Neural progenitor cell (in vitro differentiated cells): ENCODE results near the gene HES3. TPM values are rescaled to one million over a fixed set of nuclear protein-coding genes. Genes with fewer than 3 reads are reported as not detected.

Experiments used
- DNase-seq: peaks from one replicate; pipeline ENCODE4 v3.0.0-alpha.2; 2016; ENCODE audit warnings: low spot score
- H2AFZ ChIP-seq: fragments of 200-600 bp; sonication (generic); replicated peaks from 2 replicates; pipeline ENCODE4 v1.6.1; 2016; ENCODE audit warnings: antibody characterized with exemption
- H3F3A ChIP-seq: fragments of 200-600 bp; sonication (generic); 2 replicates; pipeline ENCODE4 v1.6.1; 2016; ENCODE audit warnings: antibody characterized with exemption, low read depth
- H3K27ac ChIP-seq: fragments of 200-600 bp; sonication (generic); 2 replicates; pipeline ENCODE4 v1.5.1; 2016; ENCODE audit warnings: mild to moderate bottlenecking
- H3K27me3 ChIP-seq: fragments of 200-600 bp; sonication (generic); 2 replicates; pipeline ENCODE4 v1.6.1; 2016; ENCODE audit warnings: mild to moderate bottlenecking, moderate library complexity
- H3K36me3 ChIP-seq: fragments of 200-600 bp; sonication (generic); 2 replicates; pipeline ENCODE4 v1.5.1; 2016
- H3K4me1 ChIP-seq: fragments of 200-600 bp; sonication (generic); 2 replicates; pipeline ENCODE4 v1.6.1; 2016; ENCODE audit warnings: mixed run types
- H3K4me2 ChIP-seq: fragments of 200-600 bp; sonication (generic); 2 replicates; pipeline ENCODE4 v1.6.1; 2016
- H3K4me3 ChIP-seq: fragments of 200-600 bp; sonication (generic); 2 replicates; pipeline ENCODE4 v1.5.1; 2016
- H3K79me2 ChIP-seq: fragments of 200-600 bp; sonication (generic); 2 replicates; pipeline ENCODE4 v1.6.1; 2016; ENCODE audit warnings: low read depth
- H3K9ac ChIP-seq: fragments of 200-600 bp; sonication (generic); 2 replicates; pipeline ENCODE4 v1.6.1; 2016
- H3K9me3 ChIP-seq: fragments of 200-600 bp; sonication (generic); 2 replicates; pipeline ENCODE4 v1.5.1; 2016; ENCODE audit warnings: low read depth
- H4K20me1 ChIP-seq: fragments of 200-600 bp; sonication (generic); 2 replicates; pipeline ENCODE4 v1.6.1; 2016; ENCODE audit warnings: low read depth
- H3K27ac Mint-ChIP-seq: 3 replicates; pipeline ENCODE4 v1.8.0; 2021; ENCODE audit warnings: mixed read lengths
- H3K27me3 Mint-ChIP-seq: 2 replicates; pipeline ENCODE4 v1.8.0; 2022; ENCODE audit warnings: low read depth, mild to moderate bottlenecking, inconsistent platforms, moderate library complexity, mixed read lengths; ENCODE audit not compliant: insufficient read depth
- H3K36me3 Mint-ChIP-seq: 3 replicates; pipeline ENCODE4 v1.8.0; 2021; ENCODE audit warnings: mixed read lengths
- H3K4me1 Mint-ChIP-seq: 3 replicates; pipeline ENCODE4 v1.8.0; 2021; ENCODE audit warnings: mixed read lengths
- H3K4me3 Mint-ChIP-seq: 3 replicates; pipeline ENCODE4 v1.8.0; 2021; ENCODE audit warnings: mild to moderate bottlenecking, moderate library complexity, mixed read lengths
- H3K9me3 Mint-ChIP-seq: 3 replicates; pipeline ENCODE4 v1.8.0; 2020; ENCODE audit warnings: mixed read lengths
- EZH2 ChIP-seq: fragments of 200-600 bp; sonication (generic); IDR thresholded peaks from 2 replicates; pipeline ENCODE4 v1.6.1; 2017; ENCODE audit warnings: antibody characterized with exemption, mild to moderate bottlenecking, moderate library complexity
- EZH2phosphoT487 ChIP-seq: fragments of 200-600 bp; sonication (generic); IDR thresholded peaks from 2 replicates; pipeline ENCODE4 v1.6.1; 2017; ENCODE audit warnings: antibody characterized with exemption
- total RNA-seq: library from RNA; depleted of rRNA; stranded (reverse); fragments of >200 nt; gene quantifications from 2 replicates; pipeline ENCODE4 v1.2.3, GENCODE V29; 2015; ENCODE audit warnings: low replicate concordance
- TF ChIP-seq, protein P1 (sequence below): fragments of 200-600 bp; sonication (generic); IDR thresholded peaks from 2 replicates; pipeline ENCODE4 v1.5.1; 2017; ENCODE audit warnings: antibody characterized with exemption, mild to moderate bottlenecking

The HES3 gene
- total RNA-seq, 1 donor from 2014 or later, result 5.5 TPM

DNA sequence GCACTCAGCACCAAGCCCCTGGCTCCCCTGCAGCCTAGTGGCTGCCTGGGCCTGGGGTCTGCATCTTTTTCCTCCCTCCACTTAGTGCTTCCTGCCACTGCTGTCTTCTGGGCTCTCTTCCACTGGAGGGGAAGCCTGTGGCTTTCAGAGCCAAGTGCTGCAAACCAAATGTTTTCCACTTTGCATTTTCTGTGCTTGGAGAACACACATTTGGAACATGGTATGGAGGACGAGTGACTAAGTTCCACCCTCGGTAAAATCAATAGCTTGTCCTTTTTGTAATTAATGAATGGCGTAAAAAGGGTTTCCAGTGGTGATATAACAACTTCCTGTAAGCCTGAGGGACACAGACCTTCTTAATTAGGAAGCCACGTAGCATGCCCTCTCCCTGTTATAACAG, 27.0 kb downstream of the HES3 start:
- H4K20me1 ChIP-seq, result peaks cover 18% of the 10 kb centered on the region
- peaks cover 16% of the 10 kb centered on the region for H3F3A ChIP-seq
- DNase-seq, result no peak
- H3K27me3 ChIP-seq, result no peaks in the 10 kb centered on the region
- no peaks in the 10 kb centered on the region for H3K36me3 ChIP-seq
- peaks cover 6% of the 10 kb centered on the region for H3K27me3 Mint-ChIP-seq
- H3K9me3 Mint-ChIP-seq, result no peaks in the 10 kb centered on the region
- H3K27ac Mint-ChIP-seq, result peak overlapping the region; percentile 50
- no peak overlapping the region for H3K27ac ChIP-seq
- H3K79me2 ChIP-seq, result no peaks in the 10 kb centered on the region
- TF ChIP-seq EZH2 (no peak), EZH2phosphoT487 (no peak)
- TF ChIP-seq, protein P1, sequence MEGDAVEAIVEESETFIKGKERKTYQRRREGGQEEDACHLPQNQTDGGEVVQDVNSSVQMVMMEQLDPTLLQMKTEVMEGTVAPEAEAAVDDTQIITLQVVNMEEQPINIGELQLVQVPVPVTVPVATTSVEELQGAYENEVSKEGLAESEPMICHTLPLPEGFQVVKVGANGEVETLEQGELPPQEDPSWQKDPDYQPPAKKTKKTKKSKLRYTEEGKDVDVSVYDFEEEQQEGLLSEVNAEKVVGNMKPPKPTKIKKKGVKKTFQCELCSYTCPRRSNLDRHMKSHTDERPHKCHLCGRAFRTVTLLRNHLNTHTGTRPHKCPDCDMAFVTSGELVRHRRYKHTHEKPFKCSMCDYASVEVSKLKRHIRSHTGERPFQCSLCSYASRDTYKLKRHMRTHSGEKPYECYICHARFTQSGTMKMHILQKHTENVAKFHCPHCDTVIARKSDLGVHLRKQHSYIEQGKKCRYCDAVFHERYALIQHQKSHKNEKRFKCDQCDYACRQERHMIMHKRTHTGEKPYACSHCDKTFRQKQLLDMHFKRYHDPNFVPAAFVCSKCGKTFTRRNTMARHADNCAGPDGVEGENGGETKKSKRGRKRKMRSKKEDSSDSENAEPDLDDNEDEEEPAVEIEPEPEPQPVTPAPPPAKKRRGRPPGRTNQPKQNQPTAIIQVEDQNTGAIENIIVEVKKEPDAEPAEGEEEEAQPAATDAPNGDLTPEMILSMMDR, result no peak
- no peak overlapping the region for H3K4me2 ChIP-seq
- H2AFZ ChIP-seq, result no peak overlapping the region
- H3K4me3 Mint-ChIP-seq, result no peak overlapping the region
- peaks cover 24% of the 10 kb centered on the region for H3K4me1 ChIP-seq
- no peak overlapping the region for H3K9ac ChIP-seq
- no peaks in the 10 kb centered on the region for H3K36me3 Mint-ChIP-seq
- no peaks in the 10 kb centered on the region for H3K9me3 ChIP-seq
- H3K4me1 Mint-ChIP-seq, result peaks cover 70% of the 10 kb centered on the region
- H3K4me3 ChIP-seq, result no peak overlapping the region

DNA sequence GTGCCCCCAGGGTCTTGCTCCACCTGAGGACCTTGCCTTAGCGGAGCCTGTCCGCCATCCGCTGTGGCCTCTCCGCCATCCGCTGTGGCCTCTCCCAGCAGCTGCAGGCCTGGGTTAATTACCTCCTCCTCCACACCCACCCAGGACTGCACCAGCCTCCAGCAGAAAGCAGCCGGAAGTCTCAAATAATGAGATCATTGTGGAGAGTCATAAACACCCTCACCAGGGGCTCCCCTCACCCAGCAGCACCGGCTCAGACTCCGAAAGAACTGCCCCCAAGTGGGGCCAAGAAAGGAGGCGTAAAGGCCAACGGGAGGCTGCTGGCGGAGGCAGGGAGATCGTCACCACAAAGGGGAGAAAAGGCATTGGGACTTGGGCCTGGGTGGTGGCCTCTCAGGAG, 27.6 kb downstream of the HES3 start:
- H3K4me1 ChIP-seq, result peaks cover 29% of the 10 kb centered on the region
- TF ChIP-seq, protein P1, result no peak
- no peak overlapping the region for H3K4me3 Mint-ChIP-seq
- H3K27ac Mint-ChIP-seq, result no peak overlapping the region
- no peaks in the 10 kb centered on the region for H3K27me3 ChIP-seq
- H3F3A ChIP-seq, result peaks cover 19% of the 10 kb centered on the region
- no peak overlapping the region for H3K27ac ChIP-seq
- no peak overlapping the region for H2AFZ ChIP-seq
- no peaks in the 10 kb centered on the region for H3K36me3 Mint-ChIP-seq
- no peak overlapping the region for H3K4me3 ChIP-seq
- peaks cover 72% of the 10 kb centered on the region for H3K4me1 Mint-ChIP-seq
- no peak for DNase-seq
- no peaks in the 10 kb centered on the region for H3K9me3 Mint-ChIP-seq
- no peaks in the 10 kb centered on the region for H3K36me3 ChIP-seq
- no peaks in the 10 kb centered on the region for H3K9me3 ChIP-seq
- H3K4me2 ChIP-seq, result no peak overlapping the region
- H3K79me2 ChIP-seq, result no peaks in the 10 kb centered on the region
- H3K9ac ChIP-seq, result no peak overlapping the region
- peaks cover 6% of the 10 kb centered on the region for H3K27me3 Mint-ChIP-seq
- H4K20me1 ChIP-seq, result peaks cover 24% of the 10 kb centered on the region

DNA sequence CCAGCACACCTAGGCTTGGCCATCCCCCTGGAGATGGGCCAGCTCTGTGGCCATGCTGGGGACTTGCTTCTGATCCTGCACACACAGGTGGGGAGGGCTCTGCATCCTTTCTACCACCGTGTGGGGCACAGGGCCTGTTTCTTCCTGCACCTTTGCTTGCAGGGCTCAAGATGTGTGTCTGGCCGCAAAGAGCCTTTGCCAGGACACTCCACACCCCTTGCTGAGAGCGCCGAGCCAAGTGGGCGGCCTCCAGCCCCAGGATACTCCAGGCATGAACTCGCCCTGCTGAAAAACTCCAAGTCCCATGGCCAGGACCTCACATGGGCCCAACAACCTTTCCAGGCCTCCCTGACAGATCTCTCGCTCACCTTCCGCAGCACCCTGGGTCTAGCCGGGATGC, 28.5 kb downstream of the HES3 start:
- H4K20me1 ChIP-seq, result peaks cover 28% of the 10 kb centered on the region
- no peak for DNase-seq
- no peaks in the 10 kb centered on the region for H3K79me2 ChIP-seq
- Mint-ChIP-seq H3K27ac (no peak overlapping the region), H3K9me3 (no peaks in the 10 kb centered on the region), H3K36me3 (no peaks in the 10 kb centered on the region), H3K27me3 (peaks cover 6% of the 10 kb centered on the region), H3K4me3 (no peak overlapping the region), H3K4me1 (peaks cover 75% of the 10 kb centered on the region)
- no peak overlapping the region for H3K9ac ChIP-seq
- no peak overlapping the region for H2AFZ ChIP-seq
- no peaks in the 10 kb centered on the region for H3K36me3 ChIP-seq
- TF ChIP-seq, protein P1, result no peak
- TF ChIP-seq EZH2phosphoT487 (no peak), EZH2 (no peak)
- H3K4me3 ChIP-seq, result no peak overlapping the region
- peaks cover 33% of the 10 kb centered on the region for H3K4me1 ChIP-seq
- H3K4me2 ChIP-seq, result no peak overlapping the region
- no peak overlapping the region for H3K27ac ChIP-seq
- H3F3A ChIP-seq, result peaks cover 19% of the 10 kb centered on the region
- H3K9me3 ChIP-seq, result no peaks in the 10 kb centered on the region
- no peaks in the 10 kb centered on the region for H3K27me3 ChIP-seq
